Chondrocyte (in vitro differentiated cells): ENCODE measurements around the gene BRAT1. TPM values are rescaled to one million over a fixed set of nuclear protein-coding genes. Genes with fewer than 3 reads are reported as not detected.

Experiments used
- DNase-seq: peaks from one replicate; pipeline ENCODE4 v3.0.0; 2021; ENCODE audit warnings: mixed read lengths, low spot score
- H3K27ac Mint-ChIP-seq: one replicate; pipeline ENCODE4 v1.8.0; 2021; ENCODE audit warnings: mild to moderate bottlenecking, moderate library complexity, mixed read lengths; ENCODE audit not compliant: unreplicated experiment
- H3K27me3 Mint-ChIP-seq: 2 replicates; pipeline ENCODE4 v1.8.0; 2021; ENCODE audit warnings: low read depth, mixed read lengths
- H3K36me3 Mint-ChIP-seq: 2 replicates; pipeline ENCODE4 v1.8.0; 2021; ENCODE audit warnings: low read depth, mixed read lengths
- H3K4me1 Mint-ChIP-seq: 2 replicates; pipeline ENCODE4 v1.8.0; 2021; ENCODE audit warnings: low read depth, mild to moderate bottlenecking, mixed read lengths
- H3K4me3 Mint-ChIP-seq: one replicate; pipeline ENCODE4 v1.8.0; 2021; ENCODE audit warnings: mild to moderate bottlenecking, moderate library complexity, mixed read lengths; ENCODE audit not compliant: unreplicated experiment
- H3K9me3 Mint-ChIP-seq: 2 replicates; pipeline ENCODE4 v1.8.0; 2021; ENCODE audit warnings: low read depth, mixed read lengths
- CTCF ChIP-seq: fragments of 200-600 bp; sonication (generic); IDR thresholded peaks from 2 replicates; pipeline ENCODE4 v1.5.0; 2021; ENCODE audit warnings: antibody characterized with exemption, mild to moderate bottlenecking, moderate library complexity
- total RNA-seq: library from RNA; stranded (reverse); gene quantifications from 3 replicates; pipeline ENCODE4 v1.2.1, GENCODE V29; 2021

BRAT1 gene
- total RNA-seq, 1 donor from 2014 or later: 19.6 TPM

- Mint-ChIP-seq H3K4me1 (peaks cover 62% of the 10 kb centered on the region), H3K4me3 (no peak overlapping the region)
These were observed 28.4 kb downstream of the BRAT1 start for GRCh38 chr7:2526659-2527504.

GRCh38 chr7:2525658-2526630, 29.4 kb downstream of the BRAT1 start:
- Mint-ChIP-seq H3K27ac (peak overlapping the region; percentile 27), H3K36me3 (peaks cover 3% of the 10 kb centered on the region), H3K4me3 (no peak overlapping the region)

More at GRCh38 chr7:2526659-2527504, 28.4 kb downstream of the BRAT1 start:
- no peak for TF ChIP-seq CTCF
- Mint-ChIP-seq H3K9me3 (no peaks in the 10 kb centered on the region), H3K27me3 (no peaks in the 10 kb centered on the region), H3K27ac (no peak overlapping the region), H3K36me3 (peaks cover 3% of the 10 kb centered on the region)
- no peak for DNase-seq

GRCh38 chr7:2524808-2525657, 30.3 kb downstream of the BRAT1 start:
- Mint-ChIP-seq H3K27ac (no peak overlapping the region), H3K4me1 (peaks cover 68% of the 10 kb centered on the region), H3K36me3 (peaks cover 3% of the 10 kb centered on the region), H3K27me3 (no peaks in the 10 kb centered on the region), H3K4me3 (no peak overlapping the region), H3K9me3 (no peaks in the 10 kb centered on the region)
- no peak for DNase-seq
- TF ChIP-seq CTCF: no peak

More at GRCh38 chr7:2525658-2526630, 29.4 kb downstream of the BRAT1 start:
- no peaks in the 10 kb centered on the region for H3K9me3 Mint-ChIP-seq
- no peak for DNase-seq
- peak; percentile 9 for TF ChIP-seq CTCF
- peaks cover 66% of the 10 kb centered on the region for H3K4me1 Mint-ChIP-seq
- no peaks in the 10 kb centered on the region for H3K27me3 Mint-ChIP-seq

- peaks cover 3% of the 10 kb centered on the region for H3K36me3 Mint-ChIP-seq
- H3K4me3 Mint-ChIP-seq: peak overlapping the region; percentile 42
- no peaks in the 10 kb centered on the region for H3K9me3 Mint-ChIP-seq
- TF ChIP-seq CTCF: no peak
- DNase-seq: no peak
- no peaks in the 10 kb centered on the region for H3K27me3 Mint-ChIP-seq
- peaks cover 61% of the 10 kb centered on the region for H3K4me1 Mint-ChIP-seq
- H3K27ac Mint-ChIP-seq: no peak overlapping the region
These were observed 31.1 kb downstream of the BRAT1 start for GRCh38 chr7:2523941-2524807.
